ENCODE measurements around the gene NSD2.

- no peak for TF ChIP-seq CTCF (IDR thresholded peaks at IDR 0.05; ENCODE audit: borderline replicate concordance, extremely low read depth, low read length, poor library complexity, severe bottlenecking)
- TF ChIP-seq EZH2 (IDR thresholded peaks at IDR 0.05; ENCODE audit: borderline replicate concordance, low read depth, low read length, severe bottlenecking): no peak
Observed at GRCh38 chr4:1988327-1988724, 117.1 kb downstream of the NSD2 start.

Data from DND-41 (cell line).